ENCODE data around the gene TMEM259. TPM values are rescaled to one million over a fixed set of nuclear protein-coding genes. Genes with fewer than 3 reads are reported as not detected.

TMEM259 gene
- total and polyA plus RNA-seq, 9 of the 15 experiments (the other 6 are each of a cell fraction or from before 2014, with no cell fraction given): 0.52 to 231 (median 63.6) TPM

- TF ChIP-seq SRF (CRISPR knock-in tag; IDR thresholded peaks at IDR 0.05) (no peak; a peak in 1 of 4 replicates), CEBPZ (IDR thresholded peaks at IDR 0.05; ENCODE audit: borderline replicate concordance, low read depth, low read length) (no peak), CBFB (CRISPR knock-in tag; IDR thresholded peaks at IDR 0.05) (no peak), TCF15 (CRISPR knock-in tag; IDR thresholded peaks at IDR 0.05) (no peak), ZNF75A (CRISPR knock-in tag; IDR thresholded peaks at IDR 0.05) (no peak), REST (IDR thresholded peaks at IDR 0.05; ENCODE audit: borderline replicate concordance) (no peak), REST (CRISPR knock-in tag; IDR thresholded peaks at IDR 0.05; ENCODE audit: low read depth) (no peak), RBM39 (optimal IDR thresholded peaks at IDR 0.05; ENCODE audit: low read depth, low read length) (no peak), ZBTB49 (CRISPR knock-in tag; IDR thresholded peaks at IDR 0.05; ENCODE audit: borderline replicate concordance) (no peak), SREBF2 (CRISPR knock-in tag; IDR thresholded peaks at IDR 0.05) (no peak), GABPB1 (CRISPR knock-in tag; IDR thresholded peaks at IDR 0.05) (peak; percentile 43; the same call in 1 of the 2 replicates), SPI1 (IDR thresholded peaks at IDR 0.05; ENCODE audit: borderline replicate concordance, low read depth, low read length) (no peak)
Measured at GRCh38 chr19:1017115-1017905, 3.6 kb downstream of the TMEM259 start (continued).
